ENCODE measurements around the gene TSR3. TPM values are rescaled to one million over a fixed set of nuclear protein-coding genes. Genes with fewer than 3 reads are reported as not detected.

The TSR3 gene
- polyA plus RNA-seq, 3 donors, result 23.2 to 73.1 (median 48.2) TPM

DNA sequence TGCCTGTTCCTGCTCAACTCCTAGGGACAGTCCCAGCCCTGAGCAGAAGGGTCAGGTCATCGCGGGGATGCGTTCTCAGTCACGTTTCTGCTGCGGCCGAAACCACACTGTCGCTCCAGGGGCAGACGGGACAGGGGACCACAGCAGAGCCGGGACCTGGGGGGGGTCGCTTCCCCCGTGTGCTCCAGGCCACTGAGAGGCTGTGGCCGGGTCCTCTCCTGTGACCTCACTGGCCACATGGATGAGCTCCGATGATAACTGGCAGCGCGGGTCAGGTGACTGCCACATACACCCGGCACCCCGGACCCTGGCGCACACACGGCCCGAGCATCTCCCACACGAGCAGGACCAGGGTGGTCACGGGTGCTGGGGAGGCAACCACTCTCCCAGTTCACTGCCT is 12.8 kb upstream of the TSR3 start:
- H3K36me3 Mint-ChIP-seq, result peaks cover 48 to 85% of the 10 kb centered on the region in 2 donors
- intact Hi-C loops (cut with micrococcal nuclease), result no loop called here
- no peak overlapping the region for H3K4me3 ChIP-seq (replicated peaks in 1 of 3; ENCODE audit: low read depth in 2 of 3, low read length in 3 of 3)

DNA sequence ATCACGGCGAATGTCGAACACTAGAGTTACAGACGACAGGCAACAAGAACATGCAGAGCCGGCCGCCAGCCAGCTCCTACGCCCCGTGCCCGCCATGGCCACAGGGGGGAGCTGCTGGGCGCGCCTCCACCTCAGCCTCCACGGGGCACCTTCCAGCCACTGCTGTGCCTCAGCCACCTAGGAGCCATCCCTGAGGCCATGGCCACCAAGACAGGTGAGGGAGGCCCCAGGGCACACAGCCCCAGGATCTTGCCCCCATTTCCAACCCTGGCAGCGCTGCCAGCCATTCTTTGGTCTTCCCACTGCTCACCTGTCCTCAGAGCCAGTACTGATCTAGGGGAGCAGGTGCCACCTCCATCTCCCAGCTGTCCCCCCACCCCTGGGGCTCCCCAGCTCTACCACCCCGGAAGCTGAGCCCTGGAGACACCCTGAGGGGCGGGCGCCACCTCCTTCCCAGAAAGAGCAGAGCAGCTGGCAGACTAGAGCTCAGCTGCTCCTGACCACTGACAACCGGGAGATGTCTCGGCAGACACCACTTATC is 11.9 kb upstream of the TSR3 start:
- Mint-ChIP-seq H3K27me3 (ENCODE audit: low read depth in 3 of 3) (peaks cover 0 to 1% (median 0%) of the 10 kb centered on the region in 3 donors), H3K27ac (peak overlapping the region in 1 of 7 donors; percentile 42), H3K4me3 (no peak overlapping the region), H3K4me1 (no peaks in the 10 kb centered on the region), H3K36me3 (peaks cover 51 to 88% of the 10 kb centered on the region in 2 donors), H3K9me3 (no peaks in the 10 kb centered on the region)
- no peak overlapping the region for H3K4me2 ChIP-seq (replicated peaks; ENCODE audit: extremely low read depth, low read length, poor library complexity, severe bottlenecking)
- no peak overlapping the region for H3K4me3 ChIP-seq (replicated peaks in 1 of 3; ENCODE audit: low read depth in 2 of 3, low read length in 3 of 3)
- peak; percentile 24 to 51 (median 35) for DNase-seq
- H3K27ac ChIP-seq (ENCODE audit: low read depth in 1 of 2, low read length in 2 of 2), result no peak overlapping the region
- intact Hi-C loops (cut with micrococcal nuclease), result no loop called here
- H3K9ac ChIP-seq (ENCODE audit: insufficient read depth, low read length, poor library complexity, severe bottlenecking), result no peak overlapping the region
- TF ChIP-seq, protein P1, sequence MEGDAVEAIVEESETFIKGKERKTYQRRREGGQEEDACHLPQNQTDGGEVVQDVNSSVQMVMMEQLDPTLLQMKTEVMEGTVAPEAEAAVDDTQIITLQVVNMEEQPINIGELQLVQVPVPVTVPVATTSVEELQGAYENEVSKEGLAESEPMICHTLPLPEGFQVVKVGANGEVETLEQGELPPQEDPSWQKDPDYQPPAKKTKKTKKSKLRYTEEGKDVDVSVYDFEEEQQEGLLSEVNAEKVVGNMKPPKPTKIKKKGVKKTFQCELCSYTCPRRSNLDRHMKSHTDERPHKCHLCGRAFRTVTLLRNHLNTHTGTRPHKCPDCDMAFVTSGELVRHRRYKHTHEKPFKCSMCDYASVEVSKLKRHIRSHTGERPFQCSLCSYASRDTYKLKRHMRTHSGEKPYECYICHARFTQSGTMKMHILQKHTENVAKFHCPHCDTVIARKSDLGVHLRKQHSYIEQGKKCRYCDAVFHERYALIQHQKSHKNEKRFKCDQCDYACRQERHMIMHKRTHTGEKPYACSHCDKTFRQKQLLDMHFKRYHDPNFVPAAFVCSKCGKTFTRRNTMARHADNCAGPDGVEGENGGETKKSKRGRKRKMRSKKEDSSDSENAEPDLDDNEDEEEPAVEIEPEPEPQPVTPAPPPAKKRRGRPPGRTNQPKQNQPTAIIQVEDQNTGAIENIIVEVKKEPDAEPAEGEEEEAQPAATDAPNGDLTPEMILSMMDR (IDR thresholded peaks at IDR 0.05), result peak; percentile 92
- peaks cover 72 to 90% of the 10 kb centered on the region in 2 donors for H3K36me3 ChIP-seq (replicated peaks in 1 of 2; ENCODE audit: control insufficient read depth in 1 of 2, insufficient read depth in 2 of 2, low read length in 2 of 2)
- 41% methylated on average over 16 of the region's 18 CpGs for WGBS (ENCODE audit: insufficient coverage)
- no peaks in the 10 kb centered on the region for H3K9me3 ChIP-seq (replicated peaks in 1 of 2; ENCODE audit: control insufficient read depth in 1 of 2, insufficient read depth in 1 of 2, low read length in 2 of 2)
- H3K4me1 ChIP-seq (ENCODE audit: control insufficient read depth in 1 of 2, insufficient read depth in 2 of 2, low read length in 2 of 2), result no peaks in the 10 kb centered on the region
- no peaks in the 10 kb centered on the region for H3K27me3 ChIP-seq (ENCODE audit: control insufficient read depth in 2 of 2, insufficient read depth in 2 of 2, low read length in 2 of 2)
- no peak overlapping the region for H2AFZ ChIP-seq (ENCODE audit: insufficient read depth, low read depth, low read length, poor library complexity, severe bottlenecking)
- peaks cover 88% of the 10 kb centered on the region for H4K20me1 ChIP-seq (ENCODE audit: insufficient read depth, low read length)
- peaks cover 40% of the 10 kb centered on the region for H3K79me2 ChIP-seq (ENCODE audit: insufficient read depth, low read length)

More for the DNA sequence above, 12.8 kb upstream of the TSR3 start:
- no peaks in the 10 kb centered on the region for H3K9me3 Mint-ChIP-seq
- TF ChIP-seq, protein P1 (IDR thresholded peaks at IDR 0.05), result no peak
- no peak overlapping the region for H2AFZ ChIP-seq (ENCODE audit: insufficient read depth, low read depth, low read length, poor library complexity, severe bottlenecking)
- no peaks in the 10 kb centered on the region for H3K4me1 Mint-ChIP-seq
- peaks cover 33% of the 10 kb centered on the region for H3K79me2 ChIP-seq (ENCODE audit: insufficient read depth, low read length)
- H3K36me3 ChIP-seq (replicated peaks in 1 of 2; ENCODE audit: control insufficient read depth in 1 of 2, insufficient read depth in 2 of 2, low read length in 2 of 2), result peaks cover 70 to 84% of the 10 kb centered on the region in 2 donors
- no peaks in the 10 kb centered on the region for H3K27me3 ChIP-seq (ENCODE audit: control insufficient read depth in 2 of 2, insufficient read depth in 2 of 2, low read length in 2 of 2)
- no peaks in the 10 kb centered on the region for H3K9me3 ChIP-seq (replicated peaks in 1 of 2; ENCODE audit: control insufficient read depth in 1 of 2, insufficient read depth in 1 of 2, low read length in 2 of 2)
- no peak overlapping the region for H3K4me3 Mint-ChIP-seq
- H3K27ac ChIP-seq (ENCODE audit: low read depth in 1 of 2, low read length in 2 of 2), result no peak overlapping the region
- 86% methylated on average over 16 of the region's 22 CpGs for WGBS (ENCODE audit: insufficient coverage)
- H3K27ac Mint-ChIP-seq, result no peak overlapping the region
- peaks cover 0 to 1% (median 0%) of the 10 kb centered on the region in 3 donors for H3K27me3 Mint-ChIP-seq (ENCODE audit: low read depth in 3 of 3)
- H4K20me1 ChIP-seq (ENCODE audit: insufficient read depth, low read length), result peaks cover 79% of the 10 kb centered on the region
- no peak overlapping the region for H3K4me2 ChIP-seq (replicated peaks; ENCODE audit: extremely low read depth, low read length, poor library complexity, severe bottlenecking)
- no peaks in the 10 kb centered on the region for H3K4me1 ChIP-seq (ENCODE audit: control insufficient read depth in 1 of 2, insufficient read depth in 2 of 2, low read length in 2 of 2)
- H3K9ac ChIP-seq (ENCODE audit: insufficient read depth, low read length, poor library complexity, severe bottlenecking), result no peak overlapping the region
- DNase-seq, result no peak

All from CD14-positive monocyte (primary cell).